Measurements from ENCODE around the gene LRMDA. TPM values are rescaled to one million over a fixed set of nuclear protein-coding genes. Genes with fewer than 3 reads are reported as not detected.

Gene LRMDA
- total RNA-seq, 1 experiment from 2014 or later: 4.8 TPM

GRCh38 chr10:76555067-76555670, 1123.7 kb downstream of the LRMDA start:
- CTCF ChIA-PET: no interaction called here

More at GRCh38 chr10:76555067-76555670, 1123.7 kb downstream of the LRMDA start:
- Histone ChIP-seq H3K9me2 (ENCODE audit: insufficient read depth) (no peaks in the 10 kb centered on the region), H4K20me1 (ENCODE audit: insufficient read depth) (no peaks in the 10 kb centered on the region), H3K27ac (ENCODE audit: low read depth, low read length) (no peak overlapping the region), H3K4me2 (ENCODE audit: low read length) (no peak overlapping the region), H3K27me3 (ENCODE audit: insufficient read depth, low read length) (peaks cover 6% of the 10 kb centered on the region; the same call in 1 of the 2 replicates), H3K79me2 (ENCODE audit: insufficient read depth, low read length) (no peaks in the 10 kb centered on the region), H3K9me3 (ENCODE audit: control insufficient read depth in 1 of 2, insufficient read depth in 1 of 2, low read depth in 1 of 2, low read length in 2 of 2) (no peaks in the 10 kb centered on the region), H3K4me3 (replicated peaks in 1 of 2; ENCODE audit: low read depth in 1 of 2, low read length in 2 of 2) (no peak overlapping the region), H3K4me1 (ENCODE audit: control insufficient read depth in 1 of 2, insufficient read depth in 2 of 2, low read length in 2 of 2) (no peaks in the 10 kb centered on the region), H3K36me3 (ENCODE audit: control insufficient read depth in 1 of 2, insufficient read depth in 2 of 2, low read length in 2 of 2) (no peaks in the 10 kb centered on the region), H3K9ac (ENCODE audit: low read length) (no peak overlapping the region), H2AFZ (ENCODE audit: low read depth, low read length, poor library complexity, severe bottlenecking) (no peak overlapping the region)
- ChIA-PET RAD21 (ENCODE audit: low non-redundant PET in 1 of 2, low total read pairs in 2 of 2, uncharacterized antibody in 2 of 2, unreplicated experiment in 2 of 2) (no interaction called here), POLR2A (no interaction called here)
- no peak for TF ChIP-seq SP1 (IDR thresholded peaks at IDR 0.05; ENCODE audit: low read depth)
- TF ChIP-seq CEBPB (IDR thresholded peaks at IDR 0.05; ENCODE audit: low read depth): no peak
- TF ChIP-seq POLR2AphosphoS5 (IDR thresholded peaks at IDR 0.05; ENCODE audit: low read depth, low read length): no peak
- TF ChIP-seq REST (IDR thresholded peaks at IDR 0.05; ENCODE audit: low read depth): no peak
- TF ChIP-seq MAX (IDR thresholded peaks at IDR 0.05): no peak
- TF ChIP-seq CBX3 (IDR thresholded peaks at IDR 0.05; ENCODE audit: low read depth): no peak
- TF ChIP-seq FOSL1 (IDR thresholded peaks at IDR 0.05; ENCODE audit: low read depth): no peak
- no peak for TF ChIP-seq EGR1 (IDR thresholded peaks at IDR 0.05; ENCODE audit: low read depth)
- TF ChIP-seq YY1 (IDR thresholded peaks at IDR 0.05; ENCODE audit: extremely low read depth, insufficient replicate concordance, low read depth, low read length): no peak
- TF ChIP-seq CTCF (IDR thresholded peaks at IDR 0.05 in 2 of 3, conservative IDR thresholded peaks at IDR 0.05 in 1 of 3; ENCODE audit: borderline replicate concordance in 1 of 3, insufficient read depth in 1 of 3, low read depth in 2 of 3, low read length in 2 of 3): no peak
- no peak for TF ChIP-seq JUND (IDR thresholded peaks at IDR 0.05)
- TF ChIP-seq ATF3 (IDR thresholded peaks at IDR 0.05): no peak
- intact Hi-C loops (cut with micrococcal nuclease): no loop called here
- DNase-seq (ENCODE audit: low read depth, low spot score): no peak
- BruUV-seq (replicated peaks): no TSS peak
- no peak for ATAC-seq

Data from HCT116 (cell line).